Left lung (tissue), 10 donors: Measurements from ENCODE around the gene ANKRD52. TPM values are rescaled to one million over a fixed set of nuclear protein-coding genes. Genes with fewer than 3 reads are reported as not detected.

Experiments
- ATAC-seq: fragments of 200-7000 bp; cut with Tn5 transposase; one replicate; pipeline ENCODE4 v1.9.1; 2020; ENCODE audit warnings: moderate library complexity
- DNase-seq, 4 donors: peaks; one replicate each; pipeline ENCODE4 v3.0.0-alpha.2; 2013 to 2020
- H3K27ac ChIP-seq, 2 donors: fragments of 200-600 bp; sonication (generic) in 1 of 2; one replicate each; pipeline versions ENCODE4 v1.5.0 to v1.8.0; 2020 to 2021
- H3K27me3 ChIP-seq, 2 donors: fragments of 200-600 bp; sonication (generic) in 1 of 2; one replicate each; pipeline versions ENCODE4 v1.5.0 to v1.8.0; 2020 to 2021
- H3K36me3 ChIP-seq, 2 donors: fragments of 200-600 bp; sonication (generic) in 1 of 2; one replicate each; pipeline versions ENCODE4 v1.5.0 to v1.8.0; 2020 to 2021
- H3K4me1 ChIP-seq, 2 donors: fragments of 200-600 bp; one replicate each; pipeline ENCODE4 v1.8.0; 2021
- H3K4me3 ChIP-seq, 2 donors: fragments of 200-600 bp; sonication (generic) in 1 of 2; one replicate each; pipeline versions ENCODE4 v1.5.0 to v1.8.0; 2020 to 2021; ENCODE audit warnings: mild to moderate bottlenecking in 1 of 2
- H3K9me3 ChIP-seq, 2 donors: fragments of 200-600 bp; sonication (generic) in 1 of 2; one replicate each; pipeline versions ENCODE4 v1.5.0 to v1.8.0; 2020 to 2021
- CTCF ChIP-seq, 2 donors: fragments of 200-600 bp; sonication (generic) in 1 of 2; IDR thresholded peaks; one replicate each; pipeline versions ENCODE4 v1.5.0 to v1.8.0; 2021; ENCODE audit warnings: antibody characterized with exemption in 2 of 2
- intact Hi-C, 2 donors: fragments of 100-400 bp; cut with DNase I; formaldehyde crosslinking; loops; one replicate each; pipeline versions ENCODE4 v1.11.2 to v1.14.2; 2022
- polyA plus RNA-seq, 6 donors: library from polyadenylated mRNA; unstranded; fragments of 120-200 nt; gene quantifications; one replicate each; pipeline ENCODE4 v1.2.1, GENCODE V29; 2013; ENCODE audit not compliant: insufficient read length in 6 of 6
- total RNA-seq, 2 donors: library from RNA; stranded (reverse); fragmentation: NEBNext Ultra II Directional; extraction: Animal tissue kit (Norgen Biotek cat#: 25700); gene quantifications; one replicate each; pipeline ENCODE4 v1.2.1, GENCODE V29; 2021
- donor health status: DM: no; HTN: yes; CAD: no.
- donor health status: DM: no; HTN: no; CAD: no.

Gene ANKRD52
- total and polyA plus RNA-seq, 8 donors, result 24.6 to 40.1 (median 32.6) TPM

GRCh38 chr12:56222531-56222895, 35.7 kb downstream of the ANKRD52 start:
- Histone ChIP-seq H3K4me3 (peak overlapping the region; percentile 74 to 77), H3K27ac (peak overlapping the region; percentile 96 to 99), H3K9me3 (no peaks in the 10 kb centered on the region), H3K36me3 (peaks cover 0 to 2% of the 10 kb centered on the region in 2 donors), H3K27me3 (no peaks in the 10 kb centered on the region), H3K4me1 (peaks cover 14 to 52% of the 10 kb centered on the region in 2 donors)
- DNase-seq (no peak), ATAC-seq (no peak)
- intact Hi-C loops, result no loop called here
- TF ChIP-seq CTCF (IDR thresholded peaks at IDR 0.05), result no peak

GRCh38 chr12:56221757-56222530, 36.2 kb downstream of the ANKRD52 start, which contains the start of gene RNF41:
TSS of gene RNF41 (minus strand) at chr12:56221922. CDS start at chr12:56214047, 7,875 bp downstream.
- Histone ChIP-seq H3K4me3 (peak within 1 kb of the TSS; percentile 74 to 77), H3K36me3 (peaks cover 0 to 5% of the 10 kb centered on the region in 2 donors), H3K27ac (peak within 1 kb of the TSS; percentile 96 to 99), H3K9me3 (no peaks in the 10 kb centered on the region), H3K27me3 (no peaks in the 10 kb centered on the region), H3K4me1 (peaks cover 14 to 52% of the 10 kb centered on the region in 2 donors)
- peak; percentile 97 to 99 (median 98) for DNase-seq
- peak; percentile 87 for ATAC-seq
- intact Hi-C loops, result no loop called here
- TF ChIP-seq CTCF (IDR thresholded peaks at IDR 0.05), result no peak

GRCh38 chr12:56221232-56221756, 36.9 kb downstream of the ANKRD52 start:
- intact Hi-C loops, result no loop called here
- Histone ChIP-seq H3K36me3 (peaks cover 0 to 12% of the 10 kb centered on the region in 2 donors), H3K4me3 (peak overlapping the region; percentile 74 to 77), H3K27me3 (no peaks in the 10 kb centered on the region), H3K9me3 (no peaks in the 10 kb centered on the region), H3K27ac (peak overlapping the region; percentile 96 to 99), H3K4me1 (peaks cover 14 to 52% of the 10 kb centered on the region in 2 donors)
- DNase-seq, result peak in 3 of 4 donors; percentile 53 to 82 (median 81)
- ATAC-seq, result peak; percentile 15
- TF ChIP-seq CTCF (IDR thresholded peaks at IDR 0.05), result no peak

GRCh38 chr12:56220611-56221231, 37.5 kb downstream of the ANKRD52 start:
- H3K27ac ChIP-seq, result peak overlapping the region; percentile 96 to 99
- H3K36me3 ChIP-seq, result peaks cover 0 to 17% of the 10 kb centered on the region in 2 donors
- no peak for TF ChIP-seq CTCF (IDR thresholded peaks at IDR 0.05)
- intact Hi-C loops, result no loop called here
- peak; percentile 2 for ATAC-seq
- no peaks in the 10 kb centered on the region for H3K9me3 ChIP-seq
- peaks cover 14 to 52% of the 10 kb centered on the region in 2 donors for H3K4me1 ChIP-seq
- H3K4me3 ChIP-seq, result peak overlapping the region; percentile 74 to 77
- no peaks in the 10 kb centered on the region for H3K27me3 ChIP-seq
- peak in 1 of 4 donors; percentile 16 for DNase-seq

- H3K27ac ChIP-seq, result peak overlapping the region in 1 of 2 donors; percentile 99
- H3K4me1 ChIP-seq, result peaks cover 14 to 48% of the 10 kb centered on the region in 2 donors
- no peak for TF ChIP-seq CTCF (IDR thresholded peaks at IDR 0.05)
- H3K36me3 ChIP-seq, result peaks cover 0 to 26% of the 10 kb centered on the region in 2 donors
- intact Hi-C loops, result no loop called here
- peak overlapping the region in 1 of 2 donors; percentile 77 for H3K4me3 ChIP-seq
- DNase-seq (no peak), ATAC-seq (no peak)
- H3K9me3 ChIP-seq, result no peaks in the 10 kb centered on the region
- H3K27me3 ChIP-seq, result no peaks in the 10 kb centered on the region
These were observed 38.3 kb downstream of the ANKRD52 start for GRCh38 chr12:56219840-56220239.
